CD4-positive, alpha-beta T cell treated with Interleukin-2 at 100 ng/mL for 4 hours (primary cell): ENCODE measurements around the gene SLC35F4.
"Not testable (repeated sequence)": the region's sequence is repeated elsewhere in the genome, so short reads cannot be mapped to it uniquely, and the experiment has no call there.

ENCODE experiments used
- DNase-seq: peaks from one replicate; pipeline ENCODE4 v3.0.0-alpha.2; 2020; ENCODE audit warnings: low spot score

SLC35F4 gene

GRCh38 chr14:57796556-57796955 lies 69.3 kb downstream of the SLC35F4 start:
- no peak for DNase-seq

- no peak for DNase-seq
These were observed 80.8 kb downstream of the SLC35F4 start for GRCh38 chr14:57785058-57785457.

- DNase-seq, result no peak
These were observed 94.1 kb downstream of the SLC35F4 start for GRCh38 chr14:57771801-57772200.

- DNase-seq, result no peak
These were observed 95.9 kb downstream of the SLC35F4 start for GRCh38 chr14:57769863-57770523.

GRCh38 chr14:57761800-57762199 lies 104.1 kb downstream of the SLC35F4 start:
- no peak for DNase-seq

GRCh38 chr14:57760896-57761295 lies 105.0 kb downstream of the SLC35F4 start:
- DNase-seq, result no peak

GRCh38 chr14:57755018-57755521 lies 110.8 kb downstream of the SLC35F4 start:
- DNase-seq, result no peak

GRCh38 chr14:57754527-57754926 lies 111.4 kb downstream of the SLC35F4 start:
- DNase-seq, result no peak

GRCh38 chr14:57753821-57754220 lies 112.1 kb downstream of the SLC35F4 start:
- no peak for DNase-seq

- DNase-seq, result not testable (repeated sequence)
These were observed 113.7 kb downstream of the SLC35F4 start for GRCh38 chr14:57752142-57752695.

GRCh38 chr14:57751400-57751799 lies 114.5 kb downstream of the SLC35F4 start:
- DNase-seq, result no peak

- DNase-seq, result no peak
These were observed 116.6 kb downstream of the SLC35F4 start for GRCh38 chr14:57749267-57749666.

- DNase-seq, result no peak
These were observed 117.6 kb downstream of the SLC35F4 start for GRCh38 chr14:57748279-57748678.

GRCh38 chr14:57747036-57747435 lies 118.9 kb downstream of the SLC35F4 start:
- no peak for DNase-seq

GRCh38 chr14:57746563-57746962 lies 119.3 kb downstream of the SLC35F4 start:
- DNase-seq, result no peak

GRCh38 chr14:57739516-57739915 lies 126.4 kb downstream of the SLC35F4 start:
- DNase-seq, result no peak

GRCh38 chr14:57737598-57737997 lies 128.3 kb downstream of the SLC35F4 start:
- no peak for DNase-seq

- no peak for DNase-seq
These were observed 129.5 kb downstream of the SLC35F4 start for GRCh38 chr14:57736391-57736790.

- no peak for DNase-seq
These were observed 130.6 kb downstream of the SLC35F4 start for GRCh38 chr14:57735276-57735675.

- no peak for DNase-seq
These were observed 133.2 kb downstream of the SLC35F4 start for GRCh38 chr14:57732463-57733285.

- DNase-seq, result no peak
These were observed 136.4 kb downstream of the SLC35F4 start for GRCh38 chr14:57729208-57730187.
